HG02884 (cell line): ENCODE measurements around the gene TPPP.
A peak's percentile ranks its signal among the peaks of the same experiment; 100 is the strongest.
"Not testable (repeated sequence)": the region's sequence is repeated elsewhere in the genome, so short reads cannot be mapped to it uniquely, and the experiment has no call there.

Experiments used
- ATAC-seq: cut with Tn5 transposase; IDR thresholded peaks from one replicate; pipeline ENCODE4 v1.9.1; 2021; ENCODE audit warnings: mild to moderate bottlenecking, moderate library complexity; ENCODE audit not compliant: unreplicated experiment

Gene TPPP

GRCh38 chr5:628351-629205 is 64.6 kb downstream of the TPPP start:
- ATAC-seq = not testable (repeated sequence)

- no peak for ATAC-seq
These were observed 65.3 kb downstream of the TPPP start for GRCh38 chr5:627840-628239.

- no peak for ATAC-seq
These were observed 66.3 kb downstream of the TPPP start for GRCh38 chr5:626850-627249.

GRCh38 chr5:625516-625915 is 67.6 kb downstream of the TPPP start:
- no peak for ATAC-seq

- no peak for ATAC-seq
These were observed 68.3 kb downstream of the TPPP start for GRCh38 chr5:624951-625230.

GRCh38 chr5:624118-624950 is 68.8 kb downstream of the TPPP start:
- no peak for ATAC-seq

- no peak for ATAC-seq
These were observed 69.6 kb downstream of the TPPP start for GRCh38 chr5:623531-623930.

- ATAC-seq = no peak
These were observed 70.1 kb downstream of the TPPP start for GRCh38 chr5:622946-623522.

GRCh38 chr5:622359-622758 is 70.8 kb downstream of the TPPP start:
- ATAC-seq = no peak

- ATAC-seq = no peak
These were observed 71.8 kb downstream of the TPPP start for GRCh38 chr5:621341-621761.

GRCh38 chr5:620586-621180 is 72.5 kb downstream of the TPPP start:
- ATAC-seq = no peak

- no peak for ATAC-seq
These were observed 73.0 kb downstream of the TPPP start for GRCh38 chr5:620152-620551.

GRCh38 chr5:619444-619843 is 73.7 kb downstream of the TPPP start:
- no peak for ATAC-seq

- no peak for ATAC-seq
These were observed 74.7 kb downstream of the TPPP start for GRCh38 chr5:618450-618849.

GRCh38 chr5:617896-618295 is 75.3 kb downstream of the TPPP start:
- ATAC-seq = no peak

- ATAC-seq = no peak
These were observed 76.6 kb downstream of the TPPP start for GRCh38 chr5:616484-617039.

- peak; percentile 30 for ATAC-seq
These were observed 80.4 kb downstream of the TPPP start for GRCh38 chr5:612498-613424.

- peak; percentile 72 for ATAC-seq
These were observed 81.2 kb downstream of the TPPP start, which contains the start of gene CEP72 for GRCh38 chr5:611731-612486. CEP72 (plus strand) TSS chr5:612340; CDS start chr5:612362, 22 bp downstream.
